ENCODE data around the gene NAGLU. TPM values are rescaled to one million over a fixed set of nuclear protein-coding genes. Genes with fewer than 3 reads are reported as not detected.
"Not testable (repeated sequence)": the region's sequence is repeated elsewhere in the genome, so short reads cannot be mapped to it uniquely, and the experiment has no call there.

NAGLU gene
- total RNA-seq, 1 experiment from 2014 or later, result 91.8 TPM

DNA sequence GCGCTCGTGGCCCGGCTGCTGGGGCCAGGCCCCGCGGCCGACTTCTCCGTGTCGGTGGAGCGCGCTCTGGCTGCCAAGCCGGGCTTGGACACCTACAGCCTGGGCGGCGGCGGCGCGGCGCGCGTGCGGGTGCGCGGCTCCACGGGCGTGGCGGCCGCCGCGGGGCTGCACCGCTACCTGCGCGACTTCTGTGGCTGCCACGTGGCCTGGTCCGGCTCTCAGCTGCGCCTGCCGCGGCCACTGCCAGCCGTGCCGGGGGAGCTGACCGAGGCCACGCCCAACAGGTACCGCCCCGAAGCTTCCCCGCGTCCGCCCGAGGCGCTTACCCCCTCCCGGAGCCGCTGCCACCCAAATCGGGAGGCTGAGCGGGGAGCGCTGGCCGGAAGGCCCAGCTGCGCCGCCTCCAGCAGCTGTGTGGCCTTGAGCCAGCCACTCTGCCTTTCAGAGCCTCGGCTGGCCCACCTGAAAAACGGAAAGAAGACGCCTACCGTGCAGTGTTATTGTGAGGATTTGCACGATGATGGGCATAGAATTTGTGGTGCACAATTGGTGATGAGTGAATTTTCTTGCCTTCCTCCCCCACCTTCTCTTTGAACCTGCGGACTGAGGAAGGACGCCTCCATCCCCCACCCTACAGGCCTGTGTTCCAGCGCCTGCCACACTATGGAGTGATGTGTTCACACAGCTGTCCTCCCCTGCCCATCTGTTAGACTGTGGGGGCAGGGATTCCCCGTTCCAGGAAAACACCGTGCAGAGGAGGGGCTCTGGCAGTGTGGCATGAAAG lies 523 bp downstream of the NAGLU start:
- in situ Hi-C loops (cut with HindIII; ENCODE audit: low pct_unique_long_range_greater_than_20kb, low sequenced_read_pairs), result no loop called here
- DNase-seq (ENCODE audit: low read depth, low spot score), result peak; percentile 67

- DNase-seq (ENCODE audit: low read depth, low spot score), result no peak
- in situ Hi-C loops (cut with HindIII; ENCODE audit: low pct_unique_long_range_greater_than_20kb, low sequenced_read_pairs), result no loop called here
These were observed 1.2 kb downstream of the NAGLU start for GRCh38 chr17:42537156-42537805.

GRCh38 chr17:42537826-42538451 lies 1.9 kb downstream of the NAGLU start:
- in situ Hi-C loops (cut with HindIII; ENCODE audit: low pct_unique_long_range_greater_than_20kb, low sequenced_read_pairs), result no loop called here

GRCh38 chr17:42538482-42538881 lies 2.4 kb downstream of the NAGLU start:
- no peak for DNase-seq (ENCODE audit: low read depth, low spot score)
- in situ Hi-C loops (cut with HindIII; ENCODE audit: low pct_unique_long_range_greater_than_20kb, low sequenced_read_pairs), result no loop called here

More at GRCh38 chr17:42537826-42538451, 1.9 kb downstream of the NAGLU start:
- no peak for DNase-seq (ENCODE audit: low read depth, low spot score)

DNA sequence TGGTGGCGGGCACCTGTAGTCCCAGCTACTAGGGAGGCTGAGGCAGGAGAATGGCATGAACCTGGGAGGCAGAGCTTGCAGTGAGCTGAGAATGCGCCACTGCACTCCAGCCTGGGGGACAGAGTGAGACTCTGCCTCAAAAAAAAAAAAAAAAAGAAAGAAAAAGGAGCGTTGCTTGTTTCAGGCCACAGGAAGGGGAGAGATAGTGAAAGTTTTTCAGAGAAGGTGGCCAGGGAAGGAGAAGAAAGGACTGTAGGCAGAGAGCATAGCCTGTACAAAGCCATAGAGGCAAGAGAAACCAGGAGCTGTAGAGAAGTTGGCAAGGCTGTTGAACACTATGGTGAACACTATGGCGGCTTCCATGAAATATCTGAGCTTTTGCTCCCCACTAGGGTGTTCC lies 4.5 kb downstream of the NAGLU start:
- in situ Hi-C loops (cut with HindIII; ENCODE audit: low pct_unique_long_range_greater_than_20kb, low sequenced_read_pairs); DNase-seq (ENCODE audit: low read depth, low spot score): not testable (repeated sequence)

- in situ Hi-C loops (cut with HindIII; ENCODE audit: low pct_unique_long_range_greater_than_20kb, low sequenced_read_pairs), result no loop called here
- peak; percentile 49 for DNase-seq (ENCODE audit: low read depth, low spot score)
These were observed 5.2 kb downstream of the NAGLU start for GRCh38 chr17:42541041-42541833.

DNA sequence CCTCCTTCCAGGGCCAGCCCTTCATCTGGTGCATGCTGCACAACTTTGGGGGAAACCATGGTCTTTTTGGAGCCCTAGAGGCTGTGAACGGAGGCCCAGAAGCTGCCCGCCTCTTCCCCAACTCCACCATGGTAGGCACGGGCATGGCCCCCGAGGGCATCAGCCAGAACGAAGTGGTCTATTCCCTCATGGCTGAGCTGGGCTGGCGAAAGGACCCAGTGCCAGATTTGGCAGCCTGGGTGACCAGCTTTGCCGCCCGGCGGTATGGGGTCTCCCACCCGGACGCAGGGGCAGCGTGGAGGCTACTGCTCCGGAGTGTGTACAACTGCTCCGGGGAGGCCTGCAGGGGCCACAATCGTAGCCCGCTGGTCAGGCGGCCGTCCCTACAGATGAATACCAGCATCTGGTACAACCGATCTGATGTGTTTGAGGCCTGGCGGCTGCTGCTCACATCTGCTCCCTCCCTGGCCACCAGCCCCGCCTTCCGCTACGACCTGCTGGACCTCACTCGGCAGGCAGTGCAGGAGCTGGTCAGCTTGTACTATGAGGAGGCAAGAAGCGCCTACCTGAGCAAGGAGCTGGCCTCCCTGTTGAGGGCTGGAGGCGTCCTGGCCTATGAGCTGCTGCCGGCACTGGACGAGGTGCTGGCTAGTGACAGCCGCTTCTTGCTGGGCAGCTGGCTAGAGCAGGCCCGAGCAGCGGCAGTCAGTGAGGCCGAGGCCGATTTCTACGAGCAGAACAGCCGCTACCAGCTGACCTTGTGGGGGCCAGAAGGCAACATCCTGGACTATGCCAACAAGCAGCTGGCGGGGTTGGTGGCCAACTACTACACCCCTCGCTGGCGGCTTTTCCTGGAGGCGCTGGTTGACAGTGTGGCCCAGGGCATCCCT lies 7.4 kb downstream of the NAGLU start:
- in situ Hi-C loops (cut with HindIII; ENCODE audit: low pct_unique_long_range_greater_than_20kb, low sequenced_read_pairs), result no loop called here
- DNase-seq (ENCODE audit: low read depth, low spot score), result no peak

- no peak for DNase-seq (ENCODE audit: low read depth, low spot score)
- in situ Hi-C loops (cut with HindIII; ENCODE audit: low pct_unique_long_range_greater_than_20kb, low sequenced_read_pairs), result no loop called here
These were observed 8.8 kb downstream of the NAGLU start for GRCh38 chr17:42544874-42545283.

DNA sequence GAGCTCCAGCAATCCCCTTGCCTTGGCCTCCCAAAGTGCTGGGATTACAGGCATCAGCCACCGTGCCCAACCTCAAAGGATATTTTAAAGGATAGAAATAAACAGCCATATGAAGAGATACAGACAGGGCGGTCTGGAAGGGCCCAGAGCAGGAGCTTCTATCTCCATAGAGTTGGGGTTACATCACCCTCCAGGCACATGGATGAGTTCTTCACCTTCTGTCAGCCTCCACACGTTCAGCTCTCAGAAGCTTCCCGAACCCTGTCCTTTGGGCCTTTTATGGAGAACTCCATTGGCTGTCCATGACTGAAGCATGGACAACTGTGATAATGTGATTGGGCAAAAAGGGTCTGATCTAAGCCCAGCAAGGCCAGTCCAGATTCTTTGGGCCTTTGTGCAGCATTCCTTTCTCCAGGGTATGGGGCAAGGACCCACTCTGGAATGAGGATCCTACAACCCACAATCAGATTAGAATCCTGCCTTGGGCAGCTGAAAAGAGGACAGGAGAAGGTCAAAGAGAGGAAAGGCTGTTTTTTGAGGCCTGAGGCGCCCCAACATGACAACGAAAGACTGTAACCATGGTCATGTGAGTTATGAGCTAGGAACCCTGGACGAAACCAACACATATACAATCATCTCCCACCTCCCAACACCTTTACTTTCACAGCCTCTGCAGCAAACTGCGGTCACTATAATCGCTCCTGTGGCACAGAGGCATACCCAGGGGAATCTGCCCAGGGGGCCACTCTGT lies 9.9 kb downstream of the NAGLU start:
- in situ Hi-C loops (cut with HindIII; ENCODE audit: low pct_unique_long_range_greater_than_20kb, low sequenced_read_pairs); DNase-seq (ENCODE audit: low read depth, low spot score): not testable (repeated sequence)

DNA sequence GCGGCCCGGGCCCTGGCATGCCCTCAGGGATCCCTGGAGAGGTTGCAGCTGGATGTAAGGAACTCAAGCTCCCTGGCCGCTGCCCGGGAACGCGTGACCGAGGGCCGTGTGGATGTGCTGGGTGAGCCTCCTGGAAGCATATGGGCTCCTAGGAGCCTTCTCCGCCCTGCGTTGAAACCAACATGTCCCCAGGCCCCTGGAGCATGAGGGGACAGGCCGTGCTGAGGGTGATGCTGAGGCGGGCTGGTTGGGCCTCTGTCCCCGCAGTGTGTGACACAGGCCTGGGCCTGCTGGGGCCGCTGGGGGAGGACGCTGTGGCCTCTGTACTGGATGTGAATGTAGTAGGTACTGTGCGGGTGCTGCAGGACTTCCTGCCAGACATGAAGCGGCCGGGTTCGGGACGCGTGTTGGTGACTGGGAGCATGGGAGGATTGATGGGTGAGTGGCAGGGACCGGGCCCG lies 11.0 kb downstream of the NAGLU start:
- in situ Hi-C loops (cut with HindIII; ENCODE audit: low pct_unique_long_range_greater_than_20kb, low sequenced_read_pairs), result no loop called here
- no peak for DNase-seq (ENCODE audit: low read depth, low spot score)

- DNase-seq (ENCODE audit: low read depth, low spot score), result no peak
- in situ Hi-C loops (cut with HindIII; ENCODE audit: low pct_unique_long_range_greater_than_20kb, low sequenced_read_pairs), result no loop called here
These were observed 11.6 kb downstream of the NAGLU start for GRCh38 chr17:42547698-42548069.

GRCh38 chr17:42548070-42548837 lies 12.2 kb downstream of the NAGLU start:
- in situ Hi-C loops (cut with HindIII; ENCODE audit: low pct_unique_long_range_greater_than_20kb, low sequenced_read_pairs), result no loop called here
- no peak for DNase-seq (ENCODE audit: low read depth, low spot score)

DNA sequence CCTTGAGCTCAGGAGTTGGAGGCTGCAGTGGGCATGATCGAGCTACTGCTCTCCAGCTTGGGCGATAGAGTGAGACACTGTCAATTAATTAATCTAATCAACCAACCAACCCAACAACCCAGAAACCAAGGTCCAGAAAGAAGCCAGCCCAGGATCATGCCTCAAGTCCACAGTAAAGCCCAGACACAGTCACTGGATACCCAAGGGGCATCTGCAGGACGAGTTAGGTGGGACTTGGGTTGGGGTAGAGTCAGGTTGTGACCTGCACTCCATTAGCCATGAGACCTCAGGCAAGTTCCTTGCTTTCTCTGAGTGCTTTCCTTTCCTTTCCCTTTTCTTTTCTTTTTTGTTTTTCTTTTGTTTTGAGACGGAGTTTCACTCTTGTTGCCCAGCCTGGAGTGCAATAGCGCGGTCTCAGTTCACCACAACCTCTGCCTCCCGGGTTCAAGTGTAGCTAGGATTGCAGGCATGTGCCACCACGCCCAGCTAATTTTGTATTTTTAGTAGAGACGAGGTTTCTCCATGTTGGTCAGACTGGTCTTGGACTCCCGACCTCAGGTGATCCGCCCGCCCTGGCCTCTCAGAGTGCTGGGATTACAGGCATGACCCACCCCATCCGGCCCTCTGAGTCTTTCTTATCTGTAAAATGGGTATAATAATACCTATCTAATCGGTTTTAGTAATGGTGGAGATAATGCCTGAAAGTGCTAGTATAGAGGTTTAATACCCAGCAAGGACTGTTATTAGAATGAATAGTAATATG lies 13.1 kb downstream of the NAGLU start:
- DNase-seq (ENCODE audit: low read depth, low spot score), result no peak
- in situ Hi-C loops (cut with HindIII; ENCODE audit: low pct_unique_long_range_greater_than_20kb, low sequenced_read_pairs), result no loop called here

GRCh38 chr17:42552736-42553135 lies 16.7 kb downstream of the NAGLU start, which contains the start of gene HSD17B1:
Gene HSD17B1 (plus strand): TSS chr17:42552923. CDS start chr17:42552934, 11 bp downstream.
- in situ Hi-C loops (cut with HindIII; ENCODE audit: low pct_unique_long_range_greater_than_20kb, low sequenced_read_pairs); DNase-seq (ENCODE audit: low read depth, low spot score): not testable (repeated sequence)
